Measurements from ENCODE around the gene CDC42BPG.

The CDC42BPG gene

DNA sequence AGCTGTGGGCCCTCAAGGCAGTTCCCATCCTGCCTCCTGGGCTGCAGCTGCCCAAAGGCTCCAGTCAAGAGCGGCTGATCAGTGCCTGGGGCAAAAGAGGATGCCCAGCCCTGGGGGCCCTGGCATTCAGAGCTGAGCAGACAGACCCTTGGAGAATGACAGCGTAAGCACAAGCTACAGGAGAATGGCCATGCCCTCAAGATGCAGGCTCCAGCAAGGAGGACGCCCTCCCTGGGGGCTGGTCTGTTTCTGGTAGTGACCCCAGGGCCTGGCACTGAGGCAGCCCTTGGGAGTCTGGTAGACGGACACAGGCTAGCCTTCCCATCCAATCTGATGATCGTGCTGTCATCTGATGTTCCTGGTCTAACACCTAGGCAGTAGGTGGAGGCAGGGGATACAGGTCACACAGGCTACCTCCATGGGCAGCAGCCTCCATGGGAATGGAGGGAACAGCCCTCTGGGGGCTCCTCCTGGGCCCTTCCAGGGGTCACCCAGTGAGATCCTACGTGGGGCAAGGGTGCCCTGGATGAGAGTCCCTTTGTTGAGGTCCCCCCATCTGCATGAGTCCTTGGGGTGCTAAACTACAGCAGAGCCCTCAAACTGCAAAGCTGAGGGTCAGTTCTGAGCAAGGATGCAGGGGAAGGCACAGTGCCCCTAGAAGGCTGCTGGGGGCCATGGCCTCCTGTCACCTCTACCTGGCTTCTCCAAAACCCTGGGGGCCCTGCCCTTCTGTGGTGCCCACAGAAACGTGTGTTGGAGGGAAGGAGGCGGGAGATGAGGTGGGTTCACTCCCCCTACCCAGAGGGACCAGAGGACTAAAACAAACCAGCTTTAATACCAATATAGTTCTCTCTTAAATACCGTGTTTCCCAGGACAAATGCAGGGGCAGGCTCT is 55.9 kb downstream of the CDC42BPG start (continued):
- TF ChIP-seq ZNF654 (tag by site-specific recombination; IDR thresholded peaks at IDR 0.05; ENCODE audit: low read depth) (no peak), ZNF560 (tag by site-specific recombination; IDR thresholded peaks at IDR 0.05; ENCODE audit: borderline replicate concordance) (no peak)
- TF ChIP-seq, protein P1, sequence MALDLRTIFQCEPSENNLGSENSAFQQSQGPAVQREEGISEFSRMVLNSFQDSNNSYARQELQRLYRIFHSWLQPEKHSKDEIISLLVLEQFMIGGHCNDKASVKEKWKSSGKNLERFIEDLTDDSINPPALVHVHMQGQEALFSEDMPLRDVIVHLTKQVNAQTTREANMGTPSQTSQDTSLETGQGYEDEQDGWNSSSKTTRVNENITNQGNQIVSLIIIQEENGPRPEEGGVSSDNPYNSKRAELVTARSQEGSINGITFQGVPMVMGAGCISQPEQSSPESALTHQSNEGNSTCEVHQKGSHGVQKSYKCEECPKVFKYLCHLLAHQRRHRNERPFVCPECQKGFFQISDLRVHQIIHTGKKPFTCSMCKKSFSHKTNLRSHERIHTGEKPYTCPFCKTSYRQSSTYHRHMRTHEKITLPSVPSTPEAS (tag by site-specific recombination; IDR thresholded peaks at IDR 0.05): no peak

- TF ChIP-seq ZNF626 (tag by site-specific recombination; IDR thresholded peaks at IDR 0.05) (no peak), TCF7L2 (IDR thresholded peaks at IDR 0.05; ENCODE audit: borderline replicate concordance, low read depth, low read length) (no peak), KLF8 (tag by site-specific recombination; IDR thresholded peaks at IDR 0.05) (no peak), ZNF112 (tag by site-specific recombination; IDR thresholded peaks at IDR 0.05) (no peak), ZNF394 (tag by site-specific recombination; IDR thresholded peaks at IDR 0.05; ENCODE audit: borderline replicate concordance) (no peak), ZEB2 (tag by site-specific recombination; IDR thresholded peaks at IDR 0.05) (no peak), ZNF501 (tag by site-specific recombination; IDR thresholded peaks at IDR 0.05) (no peak), ZNF785 (tag by site-specific recombination; IDR thresholded peaks at IDR 0.05) (no peak), ZNF221 (tag by site-specific recombination; IDR thresholded peaks at IDR 0.05; ENCODE audit: borderline replicate concordance) (no peak), ZNF747 (tag by site-specific recombination; IDR thresholded peaks at IDR 0.05) (no peak), ZNF654 (tag by site-specific recombination; IDR thresholded peaks at IDR 0.05; ENCODE audit: low read depth) (peak; percentile 33), ZNF830 (tag by site-specific recombination; IDR thresholded peaks at IDR 0.05; ENCODE audit: low read depth) (no peak), ZNF157 (tag by site-specific recombination; IDR thresholded peaks at IDR 0.05) (no peak), ZNF426 (tag by site-specific recombination; IDR thresholded peaks at IDR 0.05) (no peak), ZNF18 (tag by site-specific recombination; IDR thresholded peaks at IDR 0.05) (peak; percentile 87), KLF7 (tag by site-specific recombination; IDR thresholded peaks at IDR 0.05; ENCODE audit: borderline replicate concordance) (no peak), ZNF596 (tag by site-specific recombination; IDR thresholded peaks at IDR 0.05) (no peak), ZIC2 (tag by site-specific recombination; IDR thresholded peaks at IDR 0.05) (no peak), REST (tag by site-specific recombination; IDR thresholded peaks at IDR 0.05) (no peak)
- TF ChIP-seq, protein P2, sequence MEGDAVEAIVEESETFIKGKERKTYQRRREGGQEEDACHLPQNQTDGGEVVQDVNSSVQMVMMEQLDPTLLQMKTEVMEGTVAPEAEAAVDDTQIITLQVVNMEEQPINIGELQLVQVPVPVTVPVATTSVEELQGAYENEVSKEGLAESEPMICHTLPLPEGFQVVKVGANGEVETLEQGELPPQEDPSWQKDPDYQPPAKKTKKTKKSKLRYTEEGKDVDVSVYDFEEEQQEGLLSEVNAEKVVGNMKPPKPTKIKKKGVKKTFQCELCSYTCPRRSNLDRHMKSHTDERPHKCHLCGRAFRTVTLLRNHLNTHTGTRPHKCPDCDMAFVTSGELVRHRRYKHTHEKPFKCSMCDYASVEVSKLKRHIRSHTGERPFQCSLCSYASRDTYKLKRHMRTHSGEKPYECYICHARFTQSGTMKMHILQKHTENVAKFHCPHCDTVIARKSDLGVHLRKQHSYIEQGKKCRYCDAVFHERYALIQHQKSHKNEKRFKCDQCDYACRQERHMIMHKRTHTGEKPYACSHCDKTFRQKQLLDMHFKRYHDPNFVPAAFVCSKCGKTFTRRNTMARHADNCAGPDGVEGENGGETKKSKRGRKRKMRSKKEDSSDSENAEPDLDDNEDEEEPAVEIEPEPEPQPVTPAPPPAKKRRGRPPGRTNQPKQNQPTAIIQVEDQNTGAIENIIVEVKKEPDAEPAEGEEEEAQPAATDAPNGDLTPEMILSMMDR (tag by site-specific recombination; IDR thresholded peaks at IDR 0.05): peak; percentile 28; the same call in 1 of the 2 replicates
- CTCF ChIA-PET: interaction anchor here (0.6 to 1.9 kb wide), 13 partner anchors 9 to 562 kb away, joined by 3 to 6 read pairs (median 3); partner anchors contain the start of genes ARL2 and CDC42BPG
- no peaks in the 10 kb centered on the region for H3K4me1 ChIP-seq (ENCODE audit: control insufficient read depth, insufficient read depth, low read length)
- H3K4me3 ChIP-seq (ENCODE audit: low read depth, low read length): no peak overlapping the region
- peaks cover 0 to 13% of the 10 kb centered on the region in 2 experiments; a peak in 1 of 3 replicates for H3K36me3 ChIP-seq (ENCODE audit: control insufficient read depth in 2 of 2, insufficient read depth in 1 of 2, low read length in 2 of 2)
- no peak overlapping the region for H3K27ac ChIP-seq (ENCODE audit: extremely low read depth, low read depth, low read length)
- POLR2A ChIA-PET: interaction anchor here (0.6 to 0.7 kb wide), 2 partner anchors 9 to 28 kb away, joined by 4 to 5 read pairs; partner anchors contain the start of genes PYGM and SF1
- H3K9me3 ChIP-seq (ENCODE audit: control insufficient read depth, insufficient read depth, low read depth, low read length): no peaks in the 10 kb centered on the region
Observed at GRCh38 chr11:64787526-64788320, 56.7 kb downstream of the CDC42BPG start.

All from HEK293 (cell line).